ENCODE data around the gene GOLGA8B. TPM values are rescaled to one million over a fixed set of nuclear protein-coding genes. Genes with fewer than 3 reads are reported as not detected.
"Not testable (repeated sequence)": the region's sequence is repeated elsewhere in the genome, so short reads cannot be mapped to it uniquely, and the experiment has no call there.

The GOLGA8B gene
- total RNA-seq, 4 donors from 2014 or later, result 77.6 to 142 (median 107) TPM

DNA sequence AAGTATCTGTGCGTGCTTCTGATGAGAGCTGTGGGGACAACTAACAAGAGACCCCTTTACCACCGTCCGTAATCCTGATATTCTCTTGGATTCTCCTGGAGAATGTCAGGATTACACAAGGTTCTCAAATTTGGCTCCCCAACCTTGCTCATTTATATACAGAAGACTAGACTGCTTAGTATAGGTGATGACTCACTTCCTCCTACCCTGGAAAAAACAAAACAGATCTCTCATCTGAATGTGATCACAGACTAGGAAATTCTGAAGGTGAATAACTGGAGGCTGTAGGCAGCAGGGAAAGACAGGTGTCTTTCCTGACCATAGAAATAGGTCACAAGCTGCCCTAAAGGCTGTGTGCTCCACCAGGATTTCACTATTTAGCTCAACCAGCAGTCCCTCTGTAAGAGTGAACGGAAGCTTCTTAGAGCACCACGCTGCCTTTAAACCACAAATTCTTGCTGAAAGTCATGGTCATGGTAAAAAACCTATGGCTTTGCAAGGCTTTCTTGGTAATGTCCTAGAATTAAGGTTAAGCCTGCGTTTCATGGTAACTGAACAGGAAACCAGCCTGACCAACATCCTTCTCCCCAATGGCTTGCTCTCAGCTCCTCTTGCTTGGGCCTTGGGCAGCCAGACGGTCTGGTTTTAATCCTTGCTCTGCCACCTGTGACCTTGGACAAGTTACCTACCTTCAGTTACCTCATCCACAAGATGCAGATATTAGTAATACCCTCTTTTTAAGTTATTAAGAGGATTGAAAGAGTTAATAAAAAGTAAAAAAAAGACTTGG is 39.4 kb downstream of the GOLGA8B start:
- H3K36me3 ChIP-seq; H3K4me1 ChIP-seq; H3K9me3 ChIP-seq; intact Hi-C loops (cut with DNase I; ENCODE audit: low total_unique reads); in situ Hi-C loops (cut with MboI; ENCODE audit: low pct_ligation_motif_present in 1 of 4, low pct_unique_long_range_greater_than_20kb in 1 of 4, low sequenced_read_pairs in 3 of 4); H3K4me3 ChIP-seq; H3K27me3 ChIP-seq; H3K27ac ChIP-seq; DNase-seq: not testable (repeated sequence)
- no CpG with 5 or more reads among the region's 7 CpGs for WGBS, 2 donors (ENCODE audit: low coverage in 1 of 2)

DNA sequence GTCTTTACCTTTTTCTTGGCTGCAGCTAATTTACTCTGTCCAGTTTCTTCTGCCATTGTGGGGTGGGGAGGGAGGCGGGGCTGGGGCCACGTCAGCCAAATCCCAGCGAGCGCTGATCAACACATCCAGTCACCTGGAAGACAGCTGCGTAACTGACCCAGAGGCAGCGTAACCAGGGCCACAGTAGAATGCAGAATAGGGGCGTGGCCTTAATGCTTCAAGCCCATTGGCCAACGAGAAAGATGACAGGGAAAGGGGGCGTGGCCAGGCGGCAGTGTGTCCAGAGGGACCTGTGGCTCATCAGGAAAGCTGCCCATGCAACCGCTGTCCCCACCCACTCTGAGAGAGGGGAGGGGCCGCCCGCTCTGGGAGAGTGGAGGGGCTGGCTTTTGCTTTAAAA is 47.6 kb downstream of the GOLGA8B start:
- H3K4me3 ChIP-seq; in situ Hi-C loops (cut with MboI; ENCODE audit: low pct_ligation_motif_present in 1 of 4, low pct_unique_long_range_greater_than_20kb in 1 of 4, low sequenced_read_pairs in 3 of 4); H3K36me3 ChIP-seq; intact Hi-C loops (cut with DNase I; ENCODE audit: low total_unique reads); DNase-seq; H3K27ac ChIP-seq; H3K27me3 ChIP-seq; H3K4me1 ChIP-seq; H3K9me3 ChIP-seq: not testable (repeated sequence)
- no CpG with 5 or more reads among the region's 13 CpGs for WGBS, 2 donors (ENCODE audit: low coverage in 1 of 2)

Small RNA genes lying within 50 kb of the gene (small RNA-seq; reads per million reads assigned to genes)
- gene RF00425, result 0 reads per million in 4 donors

Other genes starting within 250 kb of the GOLGA8B start
- gene SLC12A6, start 245.9 kb downstream of the GOLGA8B start, total RNA-seq, result 10 to 100 TPM in 3 of 4 donors, 1 to 10 TPM in 1; 9.2 to 52.6 (median 26.9) TPM
- gene NOP10, start 240.5 kb downstream of the GOLGA8B start, total RNA-seq, result 100 to 1,000 TPM in 3 of 4 donors, 10 to 100 TPM in 1; 41.1 to 166 (median 152) TPM
- not detected for gene NUTM1, start 240.3 kb downstream of the GOLGA8B start, total RNA-seq
- 100 to 1,000 TPM; 109 to 380 (median 143) TPM for gene LPCAT4, start 216.5 kb downstream of the GOLGA8B start, total RNA-seq
- 100 to 1,000 TPM in 1 of 4 donors, 10 to 100 TPM in 3; 34.8 to 120 (median 47.1) TPM for gene GOLGA8A, start 145.8 kb downstream of the GOLGA8B start, total RNA-seq
- gene GJD2, start 171.3 kb upstream of the GOLGA8B start, total RNA-seq, result not detected
- 1 to 10 TPM in 1 of 4 donors, under 1 TPM in 1, not detected in 2; 0.41 to 3.4 TPM for gene ACTC1, start 211.9 kb upstream of the GOLGA8B start, total RNA-seq

Data from transverse colon (tissue), 4 donors.